Measurements from ENCODE around the gene PGF.

PGF gene

GRCh38 chr14:74977901-74978385 lies 22.5 kb upstream of the PGF start:
- no peak for DNase-seq

GRCh38 chr14:74977164-74977900 lies 21.9 kb upstream of the PGF start:
- DNase-seq, result no peak

- no peak for DNase-seq
Observed at GRCh38 chr14:74976264-74977113, 21.1 kb upstream of the PGF start.

- DNase-seq, result no peak
Observed at GRCh38 chr14:74975059-74975810, 19.8 kb upstream of the PGF start.

GRCh38 chr14:74974364-74975058 lies 19.1 kb upstream of the PGF start:
- DNase-seq, result no peak

GRCh38 chr14:74973905-74974363 lies 18.5 kb upstream of the PGF start:
- no peak for DNase-seq

- DNase-seq, result no peak
Observed at GRCh38 chr14:74973003-74973653, 17.7 kb upstream of the PGF start.

- no peak for DNase-seq
Observed at GRCh38 chr14:74968811-74969210, 13.4 kb upstream of the PGF start.

- no peak for DNase-seq
Observed at GRCh38 chr14:74965486-74966153, 10.2 kb upstream of the PGF start.

GRCh38 chr14:74964787-74965485 lies 9.5 kb upstream of the PGF start:
- no peak for DNase-seq

- no peak for DNase-seq
Observed at GRCh38 chr14:74963705-74964271, 8.4 kb upstream of the PGF start.

- no peak for DNase-seq
Observed at GRCh38 chr14:74963178-74963704, 7.8 kb upstream of the PGF start.

GRCh38 chr14:74962493-74962892 lies 7.1 kb upstream of the PGF start:
- DNase-seq, result no peak

GRCh38 chr14:74962046-74962445 lies 6.6 kb upstream of the PGF start:
- DNase-seq, result no peak

GRCh38 chr14:74961238-74961911 lies 6.0 kb upstream of the PGF start:
- no peak for DNase-seq

GRCh38 chr14:74960736-74961135 lies 5.3 kb upstream of the PGF start:
- no peak for DNase-seq

- no peak for DNase-seq
Observed at GRCh38 chr14:74959596-74960180, 4.3 kb upstream of the PGF start.

- no peak for DNase-seq
Observed at GRCh38 chr14:74956280-74957072, 1.1 kb upstream of the PGF start.

- no peak for DNase-seq
Observed at GRCh38 chr14:74956027-74956279, 556 bp upstream of the PGF start.
